CD14-positive monocyte (primary cell): ENCODE results near the gene IMMT. TPM values are rescaled to one million over a fixed set of nuclear protein-coding genes. Genes with fewer than 3 reads are reported as not detected.

Experiments used
- DNase-seq, 3 donors: peaks; one replicate each; pipeline ENCODE4 v3.0.0-alpha.2; 2011 to 2022
- H2AFZ ChIP-seq: 2 replicates; pipeline ENCODE4 v1.6.0; 2012; ENCODE audit warnings: mild to moderate bottlenecking, low read depth, low read length, inconsistent platforms; ENCODE audit not compliant: insufficient read depth, poor library complexity, severe bottlenecking
- H3K27ac ChIP-seq, 2 donors: 1 replicate in 1 of 2; 2 replicates in 1 of 2; pipeline ENCODE4 v1.5.1; 2012 to 2013; ENCODE audit warnings: low read length in 2 of 2, control low read depth in 1 of 2, inconsistent platforms in 1 of 2, low read depth in 1 of 2, mild to moderate bottlenecking in 1 of 2
- H3K27me3 ChIP-seq, 2 donors: one replicate each; pipeline versions ENCODE4 v1.6.0 to v1.6.1; 2011 to 2013; ENCODE audit warnings: low read length in 2 of 2; ENCODE audit not compliant: control insufficient read depth in 2 of 2, insufficient read depth in 2 of 2
- H3K36me3 ChIP-seq, 2 donors: replicated peaks in 1 of 2; 1 replicate in 1 of 2; 2 replicates in 1 of 2; pipeline versions ENCODE4 v1.5.1 to v1.6.1; 2012 to 2013; ENCODE audit warnings: low read length in 2 of 2, control low read depth in 1 of 2, inconsistent platforms in 1 of 2, mild to moderate bottlenecking in 1 of 2; ENCODE audit not compliant: insufficient read depth in 2 of 2, control insufficient read depth in 1 of 2
- H3K4me1 ChIP-seq, 2 donors: 1 replicate in 1 of 2; 2 replicates in 1 of 2; pipeline versions ENCODE4 v1.5.1 to v1.6.1; 2012 to 2013; ENCODE audit warnings: low read length in 2 of 2, control low read depth in 1 of 2, inconsistent platforms in 1 of 2, mild to moderate bottlenecking in 1 of 2, moderate library complexity in 1 of 2; ENCODE audit not compliant: insufficient read depth in 2 of 2, control insufficient read depth in 1 of 2
- H3K4me2 ChIP-seq: replicated peaks from 2 replicates; pipeline ENCODE3; 2012; ENCODE audit warnings: low read length, moderate library complexity, mild to moderate bottlenecking; ENCODE audit not compliant: poor library complexity, severe bottlenecking; ENCODE audit errors: extremely low read depth
- H3K4me3 ChIP-seq, 3 experiments: fragments of 200-600 bp in 1 of 3; sonication (generic) in 1 of 3; replicated peaks in 1 of 3; 1 replicate in 2 of 3; 2 replicates in 1 of 3; pipeline ENCODE4 v1.5.1; 2011 to 2013; ENCODE audit warnings: low read length in 3 of 3, mild to moderate bottlenecking in 3 of 3, control low read depth in 2 of 3, low read depth in 2 of 3, inconsistent platforms in 1 of 3, moderate library complexity in 1 of 3
- H3K79me2 ChIP-seq: 2 replicates; pipeline ENCODE4 v1.6.0; 2012; ENCODE audit warnings: mild to moderate bottlenecking, control low read depth, inconsistent platforms, low read length, moderate library complexity; ENCODE audit not compliant: insufficient read depth
- H3K9ac ChIP-seq: 2 replicates; pipeline ENCODE4 v1.6.0; 2017; ENCODE audit warnings: low read length, mild to moderate bottlenecking; ENCODE audit not compliant: insufficient read depth, poor library complexity, severe bottlenecking
- H3K9me3 ChIP-seq, 2 donors: replicated peaks in 1 of 2; 1 replicate in 1 of 2; 2 replicates in 1 of 2; pipeline versions ENCODE4 v1.5.1 to v1.6.1; 2012 to 2013; ENCODE audit warnings: low read length in 2 of 2, control low read depth in 1 of 2; ENCODE audit not compliant: control insufficient read depth in 1 of 2, insufficient read depth in 1 of 2
- H4K20me1 ChIP-seq: 2 replicates; pipeline ENCODE4 v1.6.0; 2012; ENCODE audit warnings: mild to moderate bottlenecking, low read length, control low read depth, moderate library complexity; ENCODE audit not compliant: insufficient read depth
- H3K27ac Mint-ChIP-seq, 7 donors: one replicate each; pipeline ENCODE4 v1.8.0; 2020; ENCODE audit warnings: mild to moderate bottlenecking in 7 of 7, mixed read lengths in 7 of 7, moderate library complexity in 6 of 7, inconsistent platforms in 2 of 7
- H3K27me3 Mint-ChIP-seq, 3 donors: one replicate each; pipeline ENCODE4 v1.8.0; 2021 to 2022; ENCODE audit warnings: low read depth in 3 of 3, mild to moderate bottlenecking in 3 of 3, mixed read lengths in 3 of 3, moderate library complexity in 3 of 3, inconsistent platforms in 1 of 3
- H3K36me3 Mint-ChIP-seq, 2 donors: one replicate each; pipeline ENCODE4 v1.8.0; 2020; ENCODE audit warnings: mixed read lengths in 2 of 2, inconsistent platforms in 1 of 2, mild to moderate bottlenecking in 1 of 2
- H3K4me1 Mint-ChIP-seq: one replicate; pipeline ENCODE4 v1.8.0; 2020; ENCODE audit warnings: mild to moderate bottlenecking, mixed read lengths
- H3K4me3 Mint-ChIP-seq, 2 donors: one replicate each; pipeline ENCODE4 v1.8.0; 2020; ENCODE audit warnings: mild to moderate bottlenecking in 2 of 2, mixed read lengths in 2 of 2, moderate library complexity in 1 of 2
- H3K9me3 Mint-ChIP-seq, 7 donors: one replicate each; pipeline ENCODE4 v1.8.0; 2020 to 2022; ENCODE audit warnings: mixed read lengths in 7 of 7, mild to moderate bottlenecking in 6 of 7, moderate library complexity in 6 of 7, inconsistent platforms in 2 of 7
- CTCF ChIP-seq: fragments of 200-600 bp; IDR thresholded peaks from one replicate; pipeline ENCODE4 v1.8.0; 2022; ENCODE audit warnings: antibody characterized with exemption, mild to moderate bottlenecking
- WGBS: methylation state at CpG from one replicate; pipeline ENCODE4 v1.1.5; 2013; ENCODE audit warnings: missing lambda C conversion rate; ENCODE audit not compliant: insufficient coverage; 5-methylcytosine and 5-hydroxymethylcytosine counted together
- intact Hi-C, 2 donors: fragments of 100-400 bp; cut with micrococcal nuclease; formaldehyde crosslinking; loops; one replicate each; pipeline versions ENCODE4 v1.15.0 to v1.15.1; 2023
- polyA plus RNA-seq, 3 donors: library from polyadenylated mRNA; depleted of rRNA in 1 of 3; unstranded in 2 of 3; stranded (reverse) in 1 of 3; fragments of 300-500 nt in 2 of 3; fragments of >200 nt in 1 of 3; fragmentation: Illumina TruSeq in 2 of 3; gene quantifications; 1 replicate in 2 of 3; 2 replicates in 1 of 3; pipeline ENCODE4 v1.2.3, GENCODE V29; 2012 to 2021

Gene IMMT
- polyA plus RNA-seq, 3 donors, result 24.3 to 54.0 (median 41.2) TPM

GRCh38 chr2:86239745-86240144 lies 44.5 kb upstream of the IMMT start:
- Histone ChIP-seq H3K4me3 (no peak overlapping the region), H2AFZ (no peak overlapping the region), H3K9ac (no peak overlapping the region), H3K79me2 (no peaks in the 10 kb centered on the region), H3K9me3 (no peaks in the 10 kb centered on the region), H3K4me2 (no peak overlapping the region), H3K27ac (no peak overlapping the region), H3K4me1 (peaks cover 10 to 12% of the 10 kb centered on the region in 2 donors), H3K36me3 (no peaks in the 10 kb centered on the region), H3K27me3 (no peaks in the 10 kb centered on the region), H4K20me1 (no peaks in the 10 kb centered on the region)
- Mint-ChIP-seq H3K4me1 (peaks cover 26% of the 10 kb centered on the region), H3K9me3 (peaks cover 0 to 3% (median 0%) of the 10 kb centered on the region in 7 donors), H3K4me3 (no peak overlapping the region), H3K36me3 (no peaks in the 10 kb centered on the region), H3K27me3 (peaks cover 5 to 18% (median 12%) of the 10 kb centered on the region in 3 donors), H3K27ac (no peak overlapping the region)
- WGBS, result 91% methylated on average over 4 of the region's 8 CpGs
- TF ChIP-seq CTCF, result no peak
- intact Hi-C loops, result no loop called here
- DNase-seq, result no peak

GRCh38 chr2:86239326-86239725 lies 44.1 kb upstream of the IMMT start:
- no peak overlapping the region for H3K4me2 ChIP-seq
- intact Hi-C loops, result no loop called here
- no peak overlapping the region for H3K27ac Mint-ChIP-seq

More at GRCh38 chr2:86239326-86239725, 44.1 kb upstream of the IMMT start:
- Mint-ChIP-seq H3K4me3 (no peak overlapping the region), H3K4me1 (peaks cover 22% of the 10 kb centered on the region), H3K27me3 (peaks cover 5 to 18% (median 12%) of the 10 kb centered on the region in 3 donors), H3K36me3 (no peaks in the 10 kb centered on the region), H3K9me3 (peaks cover 0 to 3% (median 0%) of the 10 kb centered on the region in 7 donors)
- no CpG with 5 or more reads among the region's 4 CpGs for WGBS
- no peaks in the 10 kb centered on the region for H3K27me3 ChIP-seq
- no peaks in the 10 kb centered on the region for H3K79me2 ChIP-seq
- H3K36me3 ChIP-seq, result no peaks in the 10 kb centered on the region
- no peak overlapping the region for H3K27ac ChIP-seq
- TF ChIP-seq CTCF, result no peak
- no peak for DNase-seq
- H3K9ac ChIP-seq, result no peak overlapping the region
- peaks cover 7 to 8% of the 10 kb centered on the region in 2 donors for H3K4me1 ChIP-seq
- no peaks in the 10 kb centered on the region for H3K9me3 ChIP-seq
- H3K4me3 ChIP-seq, result no peak overlapping the region
- no peak overlapping the region for H2AFZ ChIP-seq
- no peaks in the 10 kb centered on the region for H4K20me1 ChIP-seq
